Panc1 (cell line): ENCODE data around the gene PDS5A.

ENCODE experiments used
- POLR2AphosphoS5 ChIP-seq: IDR thresholded peaks from 2 replicates; pipeline ENCODE4 v1.6.1; 2012; ENCODE audit warnings: mild to moderate bottlenecking, low read depth, low read length, moderate library complexity
- TF ChIP-seq, protein P1 (sequence below): fragments of 450-650 bp; IDR thresholded peaks from 2 replicates; pipeline ENCODE4 v1.5.1; 2017; ENCODE audit warnings: mild to moderate bottlenecking
- TF ChIP-seq, protein P2 (sequence below), 2 experiments: IDR thresholded peaks; 2 replicates each; pipeline ENCODE4 v1.6.1; 2011 to 2012; ENCODE audit warnings: low read depth in 2 of 2, control low read depth in 1 of 2, low read length in 1 of 2, mild to moderate bottlenecking in 1 of 2, moderate library complexity in 1 of 2; ENCODE audit not compliant: insufficient read depth in 1 of 2

DNA sequence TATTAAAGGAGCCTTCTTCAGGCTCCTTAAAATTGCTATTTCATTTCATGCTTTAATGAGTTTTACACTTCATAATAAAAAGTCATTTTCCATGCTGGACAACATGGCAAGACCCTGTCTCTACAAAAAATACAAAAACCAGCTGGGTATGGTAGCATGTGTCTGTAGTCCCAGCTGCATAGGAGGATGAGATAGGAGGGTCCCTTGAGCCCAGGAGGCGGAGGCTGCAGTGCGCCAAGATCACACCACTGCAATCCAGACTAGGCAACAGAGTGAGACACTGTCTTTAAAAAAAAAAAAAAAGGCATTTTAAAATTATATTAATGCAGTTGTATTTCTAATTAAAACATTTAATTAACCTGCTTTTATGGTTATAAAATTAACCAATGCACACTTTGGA, 49.2 kb downstream of the PDS5A start:
- TF ChIP-seq, protein P1, sequence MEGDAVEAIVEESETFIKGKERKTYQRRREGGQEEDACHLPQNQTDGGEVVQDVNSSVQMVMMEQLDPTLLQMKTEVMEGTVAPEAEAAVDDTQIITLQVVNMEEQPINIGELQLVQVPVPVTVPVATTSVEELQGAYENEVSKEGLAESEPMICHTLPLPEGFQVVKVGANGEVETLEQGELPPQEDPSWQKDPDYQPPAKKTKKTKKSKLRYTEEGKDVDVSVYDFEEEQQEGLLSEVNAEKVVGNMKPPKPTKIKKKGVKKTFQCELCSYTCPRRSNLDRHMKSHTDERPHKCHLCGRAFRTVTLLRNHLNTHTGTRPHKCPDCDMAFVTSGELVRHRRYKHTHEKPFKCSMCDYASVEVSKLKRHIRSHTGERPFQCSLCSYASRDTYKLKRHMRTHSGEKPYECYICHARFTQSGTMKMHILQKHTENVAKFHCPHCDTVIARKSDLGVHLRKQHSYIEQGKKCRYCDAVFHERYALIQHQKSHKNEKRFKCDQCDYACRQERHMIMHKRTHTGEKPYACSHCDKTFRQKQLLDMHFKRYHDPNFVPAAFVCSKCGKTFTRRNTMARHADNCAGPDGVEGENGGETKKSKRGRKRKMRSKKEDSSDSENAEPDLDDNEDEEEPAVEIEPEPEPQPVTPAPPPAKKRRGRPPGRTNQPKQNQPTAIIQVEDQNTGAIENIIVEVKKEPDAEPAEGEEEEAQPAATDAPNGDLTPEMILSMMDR = no peak
- no peak for TF ChIP-seq POLR2AphosphoS5
- TF ChIP-seq, protein P2, sequence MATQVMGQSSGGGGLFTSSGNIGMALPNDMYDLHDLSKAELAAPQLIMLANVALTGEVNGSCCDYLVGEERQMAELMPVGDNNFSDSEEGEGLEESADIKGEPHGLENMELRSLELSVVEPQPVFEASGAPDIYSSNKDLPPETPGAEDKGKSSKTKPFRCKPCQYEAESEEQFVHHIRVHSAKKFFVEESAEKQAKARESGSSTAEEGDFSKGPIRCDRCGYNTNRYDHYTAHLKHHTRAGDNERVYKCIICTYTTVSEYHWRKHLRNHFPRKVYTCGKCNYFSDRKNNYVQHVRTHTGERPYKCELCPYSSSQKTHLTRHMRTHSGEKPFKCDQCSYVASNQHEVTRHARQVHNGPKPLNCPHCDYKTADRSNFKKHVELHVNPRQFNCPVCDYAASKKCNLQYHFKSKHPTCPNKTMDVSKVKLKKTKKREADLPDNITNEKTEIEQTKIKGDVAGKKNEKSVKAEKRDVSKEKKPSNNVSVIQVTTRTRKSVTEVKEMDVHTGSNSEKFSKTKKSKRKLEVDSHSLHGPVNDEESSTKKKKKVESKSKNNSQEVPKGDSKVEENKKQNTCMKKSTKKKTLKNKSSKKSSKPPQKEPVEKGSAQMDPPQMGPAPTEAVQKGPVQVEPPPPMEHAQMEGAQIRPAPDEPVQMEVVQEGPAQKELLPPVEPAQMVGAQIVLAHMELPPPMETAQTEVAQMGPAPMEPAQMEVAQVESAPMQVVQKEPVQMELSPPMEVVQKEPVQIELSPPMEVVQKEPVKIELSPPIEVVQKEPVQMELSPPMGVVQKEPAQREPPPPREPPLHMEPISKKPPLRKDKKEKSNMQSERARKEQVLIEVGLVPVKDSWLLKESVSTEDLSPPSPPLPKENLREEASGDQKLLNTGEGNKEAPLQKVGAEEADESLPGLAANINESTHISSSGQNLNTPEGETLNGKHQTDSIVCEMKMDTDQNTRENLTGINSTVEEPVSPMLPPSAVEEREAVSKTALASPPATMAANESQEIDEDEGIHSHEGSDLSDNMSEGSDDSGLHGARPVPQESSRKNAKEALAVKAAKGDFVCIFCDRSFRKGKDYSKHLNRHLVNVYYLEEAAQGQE (IDR thresholded peaks at IDR 0.05; ENCODE audit: insufficient read depth in 1 of 2, low read depth in 2 of 2, low read length in 1 of 2) = no peak
